Kidney (tissue), 14 donors: Measurements from ENCODE around the gene PADI3. TPM values are rescaled to one million over a fixed set of nuclear protein-coding genes. Genes with fewer than 3 reads are reported as not detected.
"Not testable (repeated sequence)": the region's sequence is repeated elsewhere in the genome, so short reads cannot be mapped to it uniquely, and the experiment has no call there.

Source experiments
- DNase-seq, 5 donors: peaks; one replicate each; pipeline ENCODE4 v3.0.0-alpha.2; 2013 to 2020
- FAIRE-seq: peaks from 2 replicates; lab custom pipeline; 2012; peaks lifted over from hg19 to GRCh38; lab: Jason Lieb, UNC
- H3K27ac ChIP-seq, 2 donors: one replicate each; pipeline ENCODE4 v1.7.0; 2013; ENCODE audit warnings: low read depth in 2 of 2, low read length in 2 of 2, inconsistent platforms in 1 of 2
- H3K27me3 ChIP-seq: one replicate; pipeline ENCODE4 v1.7.1; 2013; ENCODE audit warnings: low read length, inconsistent platforms; ENCODE audit not compliant: control insufficient read depth, insufficient read depth
- H3K36me3 ChIP-seq, 3 donors: one replicate each; pipeline versions ENCODE4 v1.7.0 to v1.7.1; 2013; ENCODE audit warnings: low read length in 3 of 3, control low read depth in 1 of 3, inconsistent platforms in 1 of 3; ENCODE audit not compliant: insufficient read depth in 3 of 3, control insufficient read depth in 2 of 3
- H3K4me1 ChIP-seq, 3 donors: one replicate each; pipeline versions ENCODE4 v1.7.0 to v1.7.1; 2013; ENCODE audit warnings: low read length in 3 of 3, inconsistent platforms in 1 of 3, low read depth in 1 of 3; ENCODE audit not compliant: control insufficient read depth in 2 of 3, insufficient read depth in 2 of 3
- H3K4me3 ChIP-seq, 3 donors: one replicate each; pipeline versions ENCODE4 v1.7.0 to v1.8.1; 2013; ENCODE audit warnings: low read length in 3 of 3, control low read depth in 1 of 3, inconsistent platforms in 1 of 3
- H3K9ac ChIP-seq, 3 donors: one replicate each; pipeline versions ENCODE4 v1.7.0 to v1.7.1; 2013; ENCODE audit warnings: low read length in 3 of 3, control low read depth in 1 of 3, inconsistent platforms in 1 of 3
- H3K9me3 ChIP-seq, 3 donors: one replicate each; pipeline versions ENCODE4 v1.7.0 to v1.7.1; 2013; ENCODE audit warnings: low read length in 3 of 3, control low read depth in 1 of 3, inconsistent platforms in 1 of 3; ENCODE audit not compliant: control insufficient read depth in 2 of 3, insufficient read depth in 1 of 3
- intact Hi-C: fragments of 100-400 bp; cut with DNase I; formaldehyde crosslinking; loops from one replicate; pipeline ENCODE4 v1.11.1; 2022
- polyA plus RNA-seq: library from polyadenylated mRNA; stranded (reverse); fragments of 350-450 nt; fragmentation: Illumina TruSeq; extraction: RNeasy Lipid Tissue Mini Kit (QIAGEN cat#74804); gene quantifications from one replicate; pipeline ENCODE4 v1.2.3, GENCODE V29; 2014; ENCODE audit warnings: low read depth, low replicate concordance; ENCODE audit not compliant: insufficient read depth
- total RNA-seq: library from RNA; stranded (reverse); fragmentation: NEBNext Ultra II Directional; extraction: Animal tissue kit (Norgen Biotek cat#: 25700); gene quantifications from one replicate; pipeline ENCODE4 v1.2.1, GENCODE V29; 2021
- TF ChIP-seq, protein P1 (sequence below): IDR thresholded peaks from 3 replicates; pipeline ENCODE4 v1.5.1; 2012; ENCODE audit warnings: mild to moderate bottlenecking, moderate library complexity, borderline replicate concordance; ENCODE audit not compliant: insufficient read depth; ENCODE audit errors: extremely low read depth
- donor health status: control.
- donor health status: control.
- donor health status: control.
- donor health status: control.
- donor health status: control.
- donor health status: DM: yes; HTN: yes; CAD: no.
- donor health status: Normal renal cell carcinoma (clear cell type).

Gene PADI3
- total and polyA plus RNA-seq, 2 donors from 2014 or later: not detected

DNA sequence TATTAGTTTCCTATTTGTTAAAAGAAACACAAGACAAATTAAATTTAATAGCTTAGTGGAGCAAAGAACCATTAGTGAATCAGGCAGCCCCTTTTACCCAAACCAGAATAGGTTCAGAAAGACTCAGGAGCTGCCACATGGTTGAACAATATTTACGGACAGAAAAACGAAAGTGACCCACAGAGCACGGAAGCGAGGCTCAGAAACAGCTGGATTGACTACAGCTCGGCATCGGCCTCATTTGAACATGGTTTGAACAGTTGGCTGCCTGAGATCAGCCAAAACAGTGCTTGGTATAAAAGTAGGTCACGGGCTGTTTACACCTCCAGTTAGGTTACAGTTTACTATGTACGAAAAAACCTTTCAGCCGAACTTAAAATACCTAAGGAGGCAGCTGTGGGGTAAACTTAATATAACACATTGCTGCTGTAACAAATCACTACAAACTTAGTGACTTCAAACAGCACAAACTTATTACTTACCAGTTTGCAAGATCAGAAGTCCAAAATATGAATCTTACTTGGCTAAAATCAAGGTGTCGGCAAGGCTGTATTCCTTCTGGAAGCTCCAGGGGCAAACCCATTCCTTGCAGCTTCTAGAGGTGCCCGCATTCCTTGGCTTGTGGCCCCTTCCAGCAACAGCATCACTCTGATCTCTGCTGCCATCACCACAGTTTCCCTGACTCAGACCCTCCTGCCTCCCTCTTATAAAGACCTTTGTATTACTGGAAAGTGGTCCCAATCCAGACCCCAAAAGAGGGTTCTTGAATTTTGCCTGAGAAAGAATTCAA lies 70.9 kb downstream of the PADI3 start:
- Histone ChIP-seq H3K9me3 (peaks cover 0 to 5% (median 0%) of the 10 kb centered on the region in 3 donors), H3K4me1 (no peaks in the 10 kb centered on the region), H3K27me3 (no peaks in the 10 kb centered on the region), H3K9ac (no peak overlapping the region), H3K27ac (no peak overlapping the region), H3K36me3 (no peaks in the 10 kb centered on the region), H3K4me3 (no peak overlapping the region)
- DNase-seq: no peak
- no peak for FAIRE-seq
- TF ChIP-seq, protein P1, sequence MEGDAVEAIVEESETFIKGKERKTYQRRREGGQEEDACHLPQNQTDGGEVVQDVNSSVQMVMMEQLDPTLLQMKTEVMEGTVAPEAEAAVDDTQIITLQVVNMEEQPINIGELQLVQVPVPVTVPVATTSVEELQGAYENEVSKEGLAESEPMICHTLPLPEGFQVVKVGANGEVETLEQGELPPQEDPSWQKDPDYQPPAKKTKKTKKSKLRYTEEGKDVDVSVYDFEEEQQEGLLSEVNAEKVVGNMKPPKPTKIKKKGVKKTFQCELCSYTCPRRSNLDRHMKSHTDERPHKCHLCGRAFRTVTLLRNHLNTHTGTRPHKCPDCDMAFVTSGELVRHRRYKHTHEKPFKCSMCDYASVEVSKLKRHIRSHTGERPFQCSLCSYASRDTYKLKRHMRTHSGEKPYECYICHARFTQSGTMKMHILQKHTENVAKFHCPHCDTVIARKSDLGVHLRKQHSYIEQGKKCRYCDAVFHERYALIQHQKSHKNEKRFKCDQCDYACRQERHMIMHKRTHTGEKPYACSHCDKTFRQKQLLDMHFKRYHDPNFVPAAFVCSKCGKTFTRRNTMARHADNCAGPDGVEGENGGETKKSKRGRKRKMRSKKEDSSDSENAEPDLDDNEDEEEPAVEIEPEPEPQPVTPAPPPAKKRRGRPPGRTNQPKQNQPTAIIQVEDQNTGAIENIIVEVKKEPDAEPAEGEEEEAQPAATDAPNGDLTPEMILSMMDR: no peak
- intact Hi-C loops: no loop called here

DNA sequence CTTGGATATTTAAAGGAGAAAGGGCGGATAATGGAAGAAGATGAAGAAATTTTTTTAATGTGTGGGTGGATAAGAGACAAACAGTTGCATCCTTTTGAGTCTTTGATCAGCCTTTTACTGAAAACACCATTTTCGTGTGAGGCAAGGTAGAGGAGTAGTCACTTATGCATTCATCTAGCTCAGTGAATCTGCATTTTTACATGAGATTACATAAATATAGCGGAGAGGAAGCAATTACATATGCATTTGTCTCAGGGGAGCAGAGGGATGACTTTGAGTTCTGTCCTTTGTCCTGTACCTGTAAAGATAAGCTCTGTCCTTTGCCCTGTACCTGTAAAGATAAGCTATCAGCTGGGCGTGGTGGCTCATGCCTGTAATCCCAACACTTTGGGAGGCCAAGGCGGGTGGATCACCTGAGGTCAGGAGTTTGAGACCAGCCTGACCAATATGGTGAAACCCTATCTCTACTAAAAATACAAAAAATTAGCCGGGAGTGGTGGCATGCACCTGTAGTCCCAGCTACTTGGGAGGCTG lies 73.0 kb downstream of the PADI3 start:
- H3K27me3 ChIP-seq, H3K9ac ChIP-seq, H3K9me3 ChIP-seq, FAIRE-seq, H3K36me3 ChIP-seq, H3K4me1 ChIP-seq, intact Hi-C loops, DNase-seq, H3K4me3 ChIP-seq, H3K27ac ChIP-seq: not testable (repeated sequence)

GRCh38 chr1:17328855-17329254 lies 80.0 kb downstream of the PADI3 start:
- Histone ChIP-seq H3K9me3 (no peaks in the 10 kb centered on the region), H3K27me3 (no peaks in the 10 kb centered on the region), H3K36me3 (no peaks in the 10 kb centered on the region), H3K4me1 (no peaks in the 10 kb centered on the region), H3K4me3 (no peak overlapping the region), H3K9ac (no peak overlapping the region), H3K27ac (no peak overlapping the region)
- TF ChIP-seq, protein P1: no peak
- intact Hi-C loops: no loop called here
- no peak for DNase-seq
- peak; percentile 90 for FAIRE-seq

DNA sequence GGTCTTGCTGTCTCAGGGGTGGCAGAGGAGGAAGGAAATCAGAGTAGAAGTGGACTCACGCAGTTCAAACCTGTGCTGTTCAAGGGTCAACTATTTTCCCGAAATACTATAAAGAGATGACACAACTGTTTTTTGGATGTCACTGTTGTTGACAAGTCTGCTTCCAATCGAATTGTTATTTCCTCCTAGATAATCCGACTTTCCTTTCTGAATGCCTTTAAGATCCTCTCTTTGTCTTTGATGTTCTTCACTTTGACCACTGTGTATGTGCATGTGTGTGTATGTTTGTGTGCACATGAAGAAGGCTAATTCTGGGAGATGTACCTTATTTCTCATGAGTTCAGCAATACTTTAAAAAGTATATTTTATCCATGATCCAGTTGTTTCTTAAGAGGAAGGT lies 80.7 kb downstream of the PADI3 start:
- FAIRE-seq: no peak
- no peaks in the 10 kb centered on the region for H3K9me3 ChIP-seq
- no peaks in the 10 kb centered on the region for H3K36me3 ChIP-seq
- no peak overlapping the region for H3K9ac ChIP-seq
- TF ChIP-seq, protein P1: no peak
- no peak for DNase-seq
- intact Hi-C loops: no loop called here
- no peaks in the 10 kb centered on the region for H3K27me3 ChIP-seq
- no peaks in the 10 kb centered on the region for H3K4me1 ChIP-seq
- H3K27ac ChIP-seq: no peak overlapping the region
- H3K4me3 ChIP-seq: no peak overlapping the region
